Measurements from ENCODE around the gene DIO3.
"Not testable (repeated sequence)": the region's sequence is repeated elsewhere in the genome, so short reads cannot be mapped to it uniquely, and the experiment has no call there.

Gene DIO3

GRCh38 chr14:101542391-101542790 lies 18.9 kb upstream of the DIO3 start:
- DNase-seq (ENCODE audit: low spot score) = no peak

- no peak for DNase-seq (ENCODE audit: low spot score)
These were observed 17.5 kb upstream of the DIO3 start for GRCh38 chr14:101543814-101544213.

- no peak for DNase-seq (ENCODE audit: low spot score)
These were observed 16.7 kb upstream of the DIO3 start for GRCh38 chr14:101544550-101544949.

GRCh38 chr14:101546706-101547105 lies 14.6 kb upstream of the DIO3 start:
- no peak for DNase-seq (ENCODE audit: low spot score)

- DNase-seq (ENCODE audit: low spot score) = no peak
These were observed 14.1 kb upstream of the DIO3 start for GRCh38 chr14:101547107-101547738.

- DNase-seq (ENCODE audit: low spot score) = no peak
These were observed 13.2 kb upstream of the DIO3 start for GRCh38 chr14:101547961-101548669.

GRCh38 chr14:101548710-101549109 lies 12.6 kb upstream of the DIO3 start:
- no peak for DNase-seq (ENCODE audit: low spot score)

- DNase-seq (ENCODE audit: low spot score) = no peak
These were observed 12.1 kb upstream of the DIO3 start for GRCh38 chr14:101549154-101549553.

- not testable (repeated sequence) for DNase-seq (ENCODE audit: low spot score)
These were observed 10.9 kb upstream of the DIO3 start for GRCh38 chr14:101550202-101550912.

GRCh38 chr14:101551729-101552595 lies 9.3 kb upstream of the DIO3 start:
- no peak for DNase-seq (ENCODE audit: low spot score)

- DNase-seq (ENCODE audit: low spot score) = no peak
These were observed 8.5 kb upstream of the DIO3 start for GRCh38 chr14:101552786-101553231.

GRCh38 chr14:101553393-101553792 lies 7.9 kb upstream of the DIO3 start:
- DNase-seq (ENCODE audit: low spot score) = no peak

- DNase-seq (ENCODE audit: low spot score) = no peak
These were observed 7.4 kb upstream of the DIO3 start for GRCh38 chr14:101553931-101554330.

- DNase-seq (ENCODE audit: low spot score) = no peak
These were observed 6.2 kb upstream of the DIO3 start for GRCh38 chr14:101554991-101555668.

- DNase-seq (ENCODE audit: low spot score) = not testable (repeated sequence)
These were observed 5.6 kb upstream of the DIO3 start for GRCh38 chr14:101555669-101556043.

GRCh38 chr14:101556131-101556530 lies 5.2 kb upstream of the DIO3 start:
- no peak for DNase-seq (ENCODE audit: low spot score)

GRCh38 chr14:101556566-101557320 lies 4.6 kb upstream of the DIO3 start:
- no peak for DNase-seq (ENCODE audit: low spot score)

- DNase-seq (ENCODE audit: low spot score) = no peak
These were observed 4.0 kb upstream of the DIO3 start for GRCh38 chr14:101557321-101557695.

GRCh38 chr14:101557811-101558738 lies 3.2 kb upstream of the DIO3 start:
- no peak for DNase-seq (ENCODE audit: low spot score)

Measured in SK-N-DZ (cell line).